Motor neuron (in vitro differentiated cells): Measurements from ENCODE around the gene ESX1. TPM values are rescaled to one million over a fixed set of nuclear protein-coding genes. Genes with fewer than 3 reads are reported as not detected.

ENCODE experiments used
- ATAC-seq, 8 experiments: fragments of 200-7000 bp; cut with Tn5 transposase; replicated peaks in 6 of 8; 2 replicates each; pipeline ENCODE4 v1.8.0; 2021; ENCODE audit warnings: mild to moderate bottlenecking in 8 of 8, moderate library complexity in 8 of 8
- H3K27ac ChIP-seq, 2 donors: fragments of 250-450 bp; sonication (Bioruptor Pico); 2 replicates each; pipeline ENCODE4 v1.9.0; 2021; ENCODE audit warnings: antibody characterized with exemption in 2 of 2, mild to moderate bottlenecking in 2 of 2, moderate library complexity in 1 of 2
- H3K4me1 ChIP-seq, 2 donors: fragments of 250-450 bp; sonication (Bioruptor Pico); replicated peaks in 1 of 2; 2 replicates each; pipeline ENCODE4 v1.6.1; 2021; ENCODE audit warnings: antibody characterized with exemption in 2 of 2, mild to moderate bottlenecking in 2 of 2, moderate library complexity in 1 of 2
- H3K4me3 ChIP-seq, 5 donors: fragments of 250-450 bp; sonication (Bioruptor Pico); 2 replicates each; pipeline ENCODE4 v1.9.0; 2021; ENCODE audit warnings: antibody characterized with exemption in 5 of 5, mild to moderate bottlenecking in 5 of 5, moderate library complexity in 4 of 5
- WGBS, 10 experiments: fragments of 450-650 bp; shearing (Covaris generic); methylation state at CpG; one replicate each; pipeline ENCODE4 v1.0.0; 2022; 5-methylcytosine and 5-hydroxymethylcytosine counted together
- in situ Hi-C, 9 experiments: fragments of 400-800 bp; cut with MboI; loops; one replicate each; pipeline ENCODE4 v1.15.0; 2021; ENCODE audit warnings: low sequenced_read_pairs in 9 of 9, low pct_unique_long_range_greater_than_20kb in 2 of 9; ENCODE audit not compliant: unreplicated experiment in 9 of 9
- total RNA-seq, 8 experiments: library from RNA; unstranded; fragments of 300-600 nt; gene quantifications; 2 replicates each; pipeline versions ENCODE4 v1.2.3 to v1.2.4, GENCODE V29; 2022

ESX1 gene
- total RNA-seq = 1 to 10 TPM in 2 of 8 experiments, under 1 TPM in 3, not detected in 3; 0.27 to 9.0 (median 0.95) TPM

GRCh38 chrX:104254442-104255115 lies at the start of gene ESX1:
ESX1 (minus strand) TSS chrX:104254933; CDS start chrX:104254849, 84 bp downstream.
- Histone ChIP-seq H3K4me1 (no peaks in the 10 kb centered on the region), H3K27ac (no peak within 1 kb of the TSS), H3K4me3 (peak within 1 kb of the TSS in 3 of 5 donors; percentile 25 to 44 (median 28))
- in situ Hi-C loops = no loop called here
- 0 to 60% (median 14%) methylated on average over 1 to 6 of the region's 56 CpGs; no CpG with 5 or more reads in 7 of the 10 experiments for WGBS, 10 experiments
- peak in 5 of 8 experiments; percentile 21 to 63 (median 23) for ATAC-seq

GRCh38 chrX:104295636-104296035 lies 40.9 kb upstream of the ESX1 start:
- in situ Hi-C loops = no loop called here
- H3K4me3 ChIP-seq = no peak overlapping the region
- WGBS, 10 experiments = no CpG with 5 or more reads among the region's 1 CpG
- ATAC-seq = no peak
- H3K27ac ChIP-seq = no peak overlapping the region
- no peaks in the 10 kb centered on the region for H3K4me1 ChIP-seq

- no peak overlapping the region for H3K4me3 ChIP-seq
- H3K4me1 ChIP-seq = peaks cover 13 to 14% of the 10 kb centered on the region in 2 donors
- H3K27ac ChIP-seq = no peak overlapping the region
- no peak for ATAC-seq
- in situ Hi-C loops = no loop called here
- 0 to 36% methylated on average over 1 to 4 of the region's 4 CpGs; no CpG with 5 or more reads in 8 of the 10 experiments for WGBS, 10 experiments
Observed at GRCh38 chrX:104288961-104289360, 34.2 kb upstream of the ESX1 start.

- no peak overlapping the region for H3K27ac ChIP-seq
- H3K4me3 ChIP-seq = no peak overlapping the region
- ATAC-seq = no peak
- 17 to 60% (median 33%) methylated on average over 1 to 2 of the region's 5 CpGs; no CpG with 5 or more reads in 6 of the 10 experiments for WGBS, 10 experiments
- peaks cover 13 to 14% of the 10 kb centered on the region in 2 donors for H3K4me1 ChIP-seq
- in situ Hi-C loops = no loop called here
Observed at GRCh38 chrX:104288269-104288668, 33.5 kb upstream of the ESX1 start.

- no peak for ATAC-seq
- Histone ChIP-seq H3K27ac (no peak overlapping the region), H3K4me3 (no peak overlapping the region), H3K4me1 (peaks cover 13 to 14% of the 10 kb centered on the region in 2 donors)
- in situ Hi-C loops = no loop called here
- 0 to 58% (median 52%) methylated on average over 2 to 3 of the region's 4 CpGs; no CpG with 5 or more reads in 7 of the 10 experiments for WGBS, 10 experiments
Observed at GRCh38 chrX:104285201-104285600, 30.5 kb upstream of the ESX1 start.

GRCh38 chrX:104284507-104284906 lies 29.8 kb upstream of the ESX1 start:
- no peak overlapping the region for H3K27ac ChIP-seq
- ATAC-seq = no peak
- no peak overlapping the region for H3K4me3 ChIP-seq
- in situ Hi-C loops = no loop called here
- 0 to 44% (median 20%) methylated on average over 1 to 2 of the region's 2 CpGs; no CpG with 5 or more reads in 6 of the 10 experiments for WGBS, 10 experiments
- H3K4me1 ChIP-seq = peaks cover 8 to 10% of the 10 kb centered on the region in 2 donors

- in situ Hi-C loops = no loop called here
- Histone ChIP-seq H3K4me3 (no peak overlapping the region), H3K4me1 (no peaks in the 10 kb centered on the region), H3K27ac (no peak overlapping the region)
- WGBS, 10 experiments = 5 to 38% (median 12%) methylated on average over 1 to 9 of the region's 9 CpGs; no CpG with 5 or more reads in 4 of the 10 experiments
- no peak for ATAC-seq
Observed at GRCh38 chrX:104282166-104282725, 27.5 kb upstream of the ESX1 start.

GRCh38 chrX:104281564-104281963 lies 26.8 kb upstream of the ESX1 start:
- no peak overlapping the region for H3K27ac ChIP-seq
- no peak for ATAC-seq
- H3K4me3 ChIP-seq = no peak overlapping the region
- in situ Hi-C loops = no loop called here
- no peaks in the 10 kb centered on the region for H3K4me1 ChIP-seq
- WGBS, 10 experiments = 36% methylated on average over 4 of the region's 4 CpGs; no CpG with 5 or more reads in 9 of the 10 experiments

GRCh38 chrX:104280609-104281008 lies 25.9 kb upstream of the ESX1 start:
- H3K4me3 ChIP-seq = no peak overlapping the region
- in situ Hi-C loops = no loop called here
- H3K27ac ChIP-seq = no peak overlapping the region
- no peak for ATAC-seq
- 10 to 90% (median 50%) methylated on average over 2 to 5 of the region's 5 CpGs; no CpG with 5 or more reads in 5 of the 10 experiments for WGBS, 10 experiments
- H3K4me1 ChIP-seq = no peaks in the 10 kb centered on the region

GRCh38 chrX:104270916-104271512 lies 16.3 kb upstream of the ESX1 start:
- Histone ChIP-seq H3K4me3 (no peak overlapping the region), H3K27ac (no peak overlapping the region), H3K4me1 (no peaks in the 10 kb centered on the region)
- ATAC-seq = peak in 2 of 8 experiments; percentile 56 to 71
- 0 to 8% (median 0%) methylated on average over 1 to 5 of the region's 7 CpGs; no CpG with 5 or more reads in 6 of the 10 experiments for WGBS, 10 experiments
- in situ Hi-C loops = no loop called here

- in situ Hi-C loops = no loop called here
- H3K4me3 ChIP-seq = no peak overlapping the region
- ATAC-seq = no peak
- WGBS, 10 experiments = 0 to 47% (median 0%) methylated on average over 1 to 2 of the region's 6 CpGs; no CpG with 5 or more reads in 7 of the 10 experiments
- H3K4me1 ChIP-seq = no peaks in the 10 kb centered on the region
- H3K27ac ChIP-seq = no peak overlapping the region
Observed at GRCh38 chrX:104270212-104270611, 15.5 kb upstream of the ESX1 start.

GRCh38 chrX:104255465-104255864 lies 732 bp upstream of the ESX1 start:
- Histone ChIP-seq H3K27ac (no peak overlapping the region), H3K4me1 (no peaks in the 10 kb centered on the region), H3K4me3 (peak overlapping the region in 1 of 5 donors; percentile 44)
- ATAC-seq = no peak
- in situ Hi-C loops = no loop called here
- WGBS, 10 experiments = 0 to 57% (median 16%) methylated on average over 1 to 6 of the region's 13 CpGs; no CpG with 5 or more reads in 7 of the 10 experiments
